Right atrium auricular region (tissue), 2 donors: ENCODE results near the gene MOV10L1. TPM values are rescaled to one million over a fixed set of nuclear protein-coding genes. Genes with fewer than 3 reads are reported as not detected.

Source experiments
- DNase-seq: peaks from one replicate; pipeline ENCODE4 v3.0.0-alpha.2; 2019; ENCODE audit warnings: low spot score
- H3K27ac ChIP-seq, 2 donors: fragments of 200-600 bp; sonication (generic); 1 replicate in 1 of 2; 2 replicates in 1 of 2; pipeline ENCODE4 v1.5.1; 2016 to 2019
- H3K27me3 ChIP-seq, 2 donors: fragments of 200-600 bp; sonication (generic); one replicate each; pipeline versions ENCODE4 v1.5.1 to v1.6.0; 2017 to 2019
- H3K36me3 ChIP-seq: fragments of 200-600 bp; sonication (generic); one replicate; pipeline ENCODE4 v1.5.1; 2016
- H3K4me1 ChIP-seq, 2 donors: fragments of 200-600 bp; sonication (generic); one replicate each; pipeline versions ENCODE4 v1.5.1 to v1.6.0; 2017 to 2019
- H3K4me3 ChIP-seq, 2 donors: fragments of 200-600 bp; sonication (generic); 1 replicate in 1 of 2; 2 replicates in 1 of 2; pipeline ENCODE4 v1.5.1; 2017 to 2019; ENCODE audit warnings: mild to moderate bottlenecking in 1 of 2, moderate library complexity in 1 of 2
- H3K9me3 ChIP-seq, 2 donors: fragments of 200-600 bp; sonication (generic); one replicate each; pipeline ENCODE4 v1.5.1; 2019
- total RNA-seq, 2 donors: library from RNA; depleted of rRNA; stranded (reverse); fragments of >200 nt; gene quantifications; one replicate each; pipeline ENCODE4 v1.1.0, GENCODE V29; 2016
- TF ChIP-seq, protein P1 (sequence below), 2 donors: fragments of 200-600 bp; sonication (generic); IDR thresholded peaks; one replicate each; pipeline ENCODE4 v1.5.1; 2019; ENCODE audit warnings: antibody characterized with exemption in 2 of 2

MOV10L1 gene
- total RNA-seq, 2 donors from 2014 or later: 0.43 to 1.1 TPM

- Histone ChIP-seq H3K36me3 (no peaks in the 10 kb centered on the region), H3K9me3 (peaks cover 0 to 11% of the 10 kb centered on the region in 2 donors), H3K4me1 (no peaks in the 10 kb centered on the region), H3K4me3 (no peak overlapping the region), H3K27me3 (no peaks in the 10 kb centered on the region), H3K27ac (no peak overlapping the region)
- TF ChIP-seq, protein P1, sequence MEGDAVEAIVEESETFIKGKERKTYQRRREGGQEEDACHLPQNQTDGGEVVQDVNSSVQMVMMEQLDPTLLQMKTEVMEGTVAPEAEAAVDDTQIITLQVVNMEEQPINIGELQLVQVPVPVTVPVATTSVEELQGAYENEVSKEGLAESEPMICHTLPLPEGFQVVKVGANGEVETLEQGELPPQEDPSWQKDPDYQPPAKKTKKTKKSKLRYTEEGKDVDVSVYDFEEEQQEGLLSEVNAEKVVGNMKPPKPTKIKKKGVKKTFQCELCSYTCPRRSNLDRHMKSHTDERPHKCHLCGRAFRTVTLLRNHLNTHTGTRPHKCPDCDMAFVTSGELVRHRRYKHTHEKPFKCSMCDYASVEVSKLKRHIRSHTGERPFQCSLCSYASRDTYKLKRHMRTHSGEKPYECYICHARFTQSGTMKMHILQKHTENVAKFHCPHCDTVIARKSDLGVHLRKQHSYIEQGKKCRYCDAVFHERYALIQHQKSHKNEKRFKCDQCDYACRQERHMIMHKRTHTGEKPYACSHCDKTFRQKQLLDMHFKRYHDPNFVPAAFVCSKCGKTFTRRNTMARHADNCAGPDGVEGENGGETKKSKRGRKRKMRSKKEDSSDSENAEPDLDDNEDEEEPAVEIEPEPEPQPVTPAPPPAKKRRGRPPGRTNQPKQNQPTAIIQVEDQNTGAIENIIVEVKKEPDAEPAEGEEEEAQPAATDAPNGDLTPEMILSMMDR (IDR thresholded peaks at IDR 0.05): no peak
- no peak for DNase-seq
Observed at GRCh38 chr22:50049299-50050195, 40.3 kb upstream of the MOV10L1 start.

DNA sequence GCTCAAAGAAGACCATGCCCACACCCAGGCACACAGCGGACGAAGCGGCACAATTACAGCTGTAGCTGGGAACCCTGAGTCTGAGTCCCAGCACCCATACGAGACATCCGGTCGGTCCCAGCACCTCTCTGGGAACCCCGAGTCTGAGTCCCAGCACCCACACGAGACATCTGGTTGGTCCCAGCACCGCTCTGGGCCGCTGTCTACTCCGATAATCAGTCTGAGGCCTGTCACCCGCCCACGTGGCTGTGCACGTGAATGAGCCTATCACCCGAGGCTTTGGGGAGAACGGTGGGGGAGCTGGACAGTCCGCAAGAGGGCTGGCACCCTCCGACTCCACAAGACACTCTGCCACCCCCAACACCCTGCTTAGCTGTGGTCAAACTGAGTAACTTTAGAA lies 37.9 kb upstream of the MOV10L1 start:
- Histone ChIP-seq H3K36me3 (no peaks in the 10 kb centered on the region), H3K9me3 (peaks cover 0 to 11% of the 10 kb centered on the region in 2 donors), H3K27ac (no peak overlapping the region), H3K4me3 (no peak overlapping the region), H3K27me3 (no peaks in the 10 kb centered on the region), H3K4me1 (no peaks in the 10 kb centered on the region)
- TF ChIP-seq, protein P1 (IDR thresholded peaks at IDR 0.05): no peak
- no peak for DNase-seq

DNA sequence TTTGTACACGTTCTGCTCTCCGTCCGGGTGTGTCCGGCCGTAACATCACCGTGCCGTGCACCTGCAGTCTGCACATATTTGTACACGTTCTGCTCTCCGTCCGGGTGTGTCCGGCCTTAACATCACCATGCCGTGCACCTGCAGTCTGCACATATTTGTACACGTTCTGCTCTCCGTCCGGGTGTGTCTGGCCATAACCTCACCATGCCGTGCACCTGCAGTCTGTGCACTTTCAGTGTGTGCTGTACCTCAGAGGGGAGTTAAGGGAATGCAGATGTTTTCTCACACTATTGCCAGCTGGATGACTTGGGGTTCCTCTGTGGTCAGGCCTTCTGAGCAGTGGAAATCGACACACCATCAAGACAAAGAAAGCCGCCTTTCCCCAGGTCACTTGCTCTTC lies 35.9 kb upstream of the MOV10L1 start:
- H3K9me3 ChIP-seq: peaks cover 0 to 11% of the 10 kb centered on the region in 2 donors
- H3K4me1 ChIP-seq: peaks cover 0 to 6% of the 10 kb centered on the region in 2 donors
- H3K27ac ChIP-seq: no peak overlapping the region
- TF ChIP-seq, protein P1 (IDR thresholded peaks at IDR 0.05): no peak
- H3K27me3 ChIP-seq: peaks cover 5 to 6% of the 10 kb centered on the region in 2 donors
- H3K36me3 ChIP-seq: no peaks in the 10 kb centered on the region
- H3K4me3 ChIP-seq: no peak overlapping the region
- DNase-seq: no peak

- TF ChIP-seq, protein P1 (IDR thresholded peaks at IDR 0.05): no peak
- Histone ChIP-seq H3K4me1 (peaks cover 0 to 15% of the 10 kb centered on the region in 2 donors), H3K9me3 (peaks cover 0 to 11% of the 10 kb centered on the region in 2 donors), H3K36me3 (no peaks in the 10 kb centered on the region), H3K4me3 (no peak overlapping the region), H3K27ac (no peak overlapping the region), H3K27me3 (peaks cover 10 to 13% of the 10 kb centered on the region in 2 donors)
- no peak for DNase-seq
Observed at GRCh38 chr22:50056214-50056972, 33.4 kb upstream of the MOV10L1 start.

GRCh38 chr22:50057278-50058060 lies 32.3 kb upstream of the MOV10L1 start:
- no peak overlapping the region for H3K4me3 ChIP-seq
- no peak overlapping the region for H3K27ac ChIP-seq
- peaks cover 0 to 11% of the 10 kb centered on the region in 2 donors for H3K9me3 ChIP-seq
- TF ChIP-seq, protein P1 (IDR thresholded peaks at IDR 0.05): no peak
- no peaks in the 10 kb centered on the region for H3K36me3 ChIP-seq
- peaks cover 10 to 13% of the 10 kb centered on the region in 2 donors for H3K27me3 ChIP-seq
- peaks cover 0 to 15% of the 10 kb centered on the region in 2 donors for H3K4me1 ChIP-seq
- no peak for DNase-seq
